WERI-Rb-1 (cell line): Measurements from ENCODE around the gene PA2G4.

ENCODE experiments used
- DNase-seq: peaks from one replicate; pipeline ENCODE4 v3.0.0-alpha.2; 2020
- H3K27ac ChIP-seq: fragments of 250-450 bp; sonication (Bioruptor Pico); 2 replicates; pipeline ENCODE4 v1.5.1; 2020; ENCODE audit warnings: mild to moderate bottlenecking, moderate library complexity
- H3K27me3 ChIP-seq: fragments of 250-450 bp; sonication (Bioruptor Pico); 2 replicates; pipeline ENCODE4 v1.5.1; 2021; ENCODE audit warnings: mild to moderate bottlenecking, low read depth, moderate library complexity; ENCODE audit not compliant: insufficient read depth, severe bottlenecking
- H3K36me3 ChIP-seq: fragments of 250-450 bp; sonication (Bioruptor Pico); 2 replicates; pipeline ENCODE4 v1.5.1; 2020; ENCODE audit warnings: mild to moderate bottlenecking, moderate library complexity
- H3K4me3 ChIP-seq: 2 replicates; pipeline ENCODE4 v1.5.1; 2011; ENCODE audit warnings: low read depth, mild to moderate bottlenecking, control low read depth, low read length
- H3K9me3 ChIP-seq: fragments of 250-450 bp; sonication (Bioruptor Pico); 2 replicates; pipeline ENCODE4 v1.5.1; 2021; ENCODE audit warnings: mild to moderate bottlenecking, moderate library complexity; ENCODE audit not compliant: severe bottlenecking
- CTCF ChIP-seq: IDR thresholded peaks from 2 replicates; pipeline ENCODE4 v1.5.1; 2011; ENCODE audit warnings: low read depth, mild to moderate bottlenecking, control low read depth, inconsistent platforms, low read length

Gene PA2G4

GRCh38 chr12:56078427-56078826, 25.9 kb upstream of the PA2G4 start:
- no peaks in the 10 kb centered on the region for H3K36me3 ChIP-seq
- H3K27me3 ChIP-seq = no peaks in the 10 kb centered on the region
- peak overlapping the region; percentile 48 for H3K4me3 ChIP-seq
- H3K27ac ChIP-seq = peak overlapping the region; percentile 90
- no peak for TF ChIP-seq CTCF
- DNase-seq = no peak
- no peaks in the 10 kb centered on the region for H3K9me3 ChIP-seq

GRCh38 chr12:56078931-56079722, 25.2 kb upstream of the PA2G4 start:
- Histone ChIP-seq H3K4me3 (peak overlapping the region; percentile 48), H3K36me3 (no peaks in the 10 kb centered on the region), H3K9me3 (no peaks in the 10 kb centered on the region), H3K27me3 (no peaks in the 10 kb centered on the region), H3K27ac (peak overlapping the region; percentile 90)
- peak; percentile 80 for TF ChIP-seq CTCF
- DNase-seq = peak; percentile 95

- DNase-seq = peak; percentile 63
- no peaks in the 10 kb centered on the region for H3K36me3 ChIP-seq
- no peaks in the 10 kb centered on the region for H3K9me3 ChIP-seq
- TF ChIP-seq CTCF = no peak
- H3K27me3 ChIP-seq = no peaks in the 10 kb centered on the region
- H3K4me3 ChIP-seq = peak within 1 kb of the TSS; percentile 48
- H3K27ac ChIP-seq = peak within 1 kb of the TSS; percentile 90
These were observed 24.4 kb upstream of the PA2G4 start, which contains the start of gene ERBB3 for GRCh38 chr12:56079723-56080555. Gene ERBB3, plus strand, starts transcription at chr12:56080165. Its CDS starts 136 bp downstream, at chr12:56080301.

GRCh38 chr12:56080556-56081138, 23.7 kb upstream of the PA2G4 start:
- DNase-seq = no peak
- no peaks in the 10 kb centered on the region for H3K9me3 ChIP-seq
- H3K4me3 ChIP-seq = no peak overlapping the region
- no peaks in the 10 kb centered on the region for H3K27me3 ChIP-seq
- TF ChIP-seq CTCF = no peak
- H3K36me3 ChIP-seq = no peaks in the 10 kb centered on the region
- no peak overlapping the region for H3K27ac ChIP-seq

GRCh38 chr12:56081393-56082347, 22.7 kb upstream of the PA2G4 start:
- no peaks in the 10 kb centered on the region for H3K9me3 ChIP-seq
- no peaks in the 10 kb centered on the region for H3K36me3 ChIP-seq
- no peak overlapping the region for H3K27ac ChIP-seq
- no peak for TF ChIP-seq CTCF
- no peaks in the 10 kb centered on the region for H3K27me3 ChIP-seq
- no peak for DNase-seq
- no peak overlapping the region for H3K4me3 ChIP-seq
